GM12878 (cell line): ENCODE measurements around the gene SPRY4. TPM values are rescaled to one million over a fixed set of nuclear protein-coding genes. Genes with fewer than 3 reads are reported as not detected.

Experiments used
- ATAC-seq: fragments of 200-7000 bp; cut with Tn5 transposase; 3 replicates; pipeline ENCODE4 v1.9.1; 2020; ENCODE audit warnings: mild to moderate bottlenecking, moderate library complexity
- BruUV-seq: library from RNA; stranded (reverse); fragments of 400-500 nt; replicated peaks from 2 replicates; lab custom pipeline; 2021; lab: Mats Ljungman, UMichigan
- CTCF ChIA-PET: fragments of 300-600 bp; sonication (Branson Sonifier 250); formaldehyde crosslinking; extraction: SDS; loops from one replicate; lab custom pipeline; 2021; ENCODE audit warnings: inconsistent platforms; lab: Yijun Ruan, JAX
- POLR2A ChIA-PET: fragments of 350-600 bp; formaldehyde crosslinking; extraction: SDS; loops from one replicate; lab custom pipeline; 2021; ENCODE audit warnings: inconsistent platforms; lab: Charles Lee
- RAD21 ChIA-PET: fragments of 300-600 bp; sonication (Branson Sonifier 250); formaldehyde crosslinking; loops from one replicate; lab custom pipeline; 2023; ENCODE audit warnings: antibody characterized with exemption; ENCODE audit not compliant: unreplicated experiment; lab: Charles Lee
- SMC1A ChIA-PET: fragments of 300-600 bp; sonication (Branson Sonifier 250); formaldehyde crosslinking; loops from one replicate; lab custom pipeline; 2023; ENCODE audit not compliant: unreplicated experiment, uncharacterized antibody; lab: Charles Lee
- DNase-seq: peaks from one replicate; pipeline ENCODE4 v3.0.0-alpha.2; 2011; ENCODE audit warnings: low read depth, low spot score
- FAIRE-seq: peaks from 3 replicates; lab custom pipeline; 2011; peaks lifted over from hg19 to GRCh38; lab: Jason Lieb, UNC
- H2AFZ ChIP-seq: 2 replicates; pipeline ENCODE4 v1.6.0; 2011; ENCODE audit warnings: low read depth, low read length, control low read depth; ENCODE audit not compliant: control insufficient read depth
- H3K27ac ChIP-seq: 2 replicates; pipeline ENCODE4 v1.5.1; 2011; ENCODE audit warnings: control low read depth; ENCODE audit not compliant: control insufficient read depth, insufficient read depth
- H3K27me3 ChIP-seq, 2 experiments: replicated peaks in 1 of 2; 2 replicates each; pipeline versions ENCODE4 v1.6.0 to v1.6.1; 2011; ENCODE audit warnings: low read length in 1 of 2; ENCODE audit not compliant: control insufficient read depth in 2 of 2, insufficient read depth in 2 of 2
- H3K36me3 ChIP-seq, 2 experiments: 2 replicates each; pipeline ENCODE4 v1.5.1; 2011; ENCODE audit warnings: low read length in 1 of 2; ENCODE audit not compliant: control insufficient read depth in 2 of 2, insufficient read depth in 2 of 2
- H3K4me1 ChIP-seq: 2 replicates; pipeline ENCODE4 v1.6.1; 2011; ENCODE audit warnings: mild to moderate bottlenecking, low read length, moderate library complexity, mixed read lengths; ENCODE audit not compliant: control insufficient read depth, insufficient read depth
- H3K4me2 ChIP-seq: 2 replicates; pipeline ENCODE4 v1.6.0; 2011; ENCODE audit warnings: control low read depth; ENCODE audit not compliant: control insufficient read depth, insufficient read depth
- H3K4me3 ChIP-seq: fragments of 200-600 bp; sonication (generic); 2 replicates; pipeline ENCODE4 v1.5.1; 2016
- H3K79me2 ChIP-seq: 2 replicates; pipeline ENCODE4 v1.6.0; 2011; ENCODE audit warnings: low read length; ENCODE audit not compliant: control insufficient read depth, insufficient read depth
- H3K9ac ChIP-seq: 2 replicates; pipeline ENCODE4 v1.8.0; 2011; ENCODE audit warnings: low read length, control low read depth, mixed read lengths; ENCODE audit not compliant: control insufficient read depth, insufficient read depth
- H3K9me3 ChIP-seq: replicated peaks from 3 replicates; pipeline ENCODE4 v1.5.1; 2011; ENCODE audit warnings: mild to moderate bottlenecking, low read length; ENCODE audit not compliant: control insufficient read depth, insufficient read depth
- H4K20me1 ChIP-seq: 2 replicates; pipeline ENCODE4 v1.6.0; 2011; ENCODE audit not compliant: control insufficient read depth, insufficient read depth
- MEF2A ChIP-seq: IDR thresholded peaks from 2 replicates; pipeline ENCODE4 v1.6.1; 2011; ENCODE audit warnings: low read depth, mild to moderate bottlenecking, low read length, moderate library complexity; ENCODE audit not compliant: insufficient read depth
- TCF7 ChIP-seq: IDR thresholded peaks from 2 replicates; pipeline ENCODE4 v1.6.1; 2014; ENCODE audit warnings: antibody characterized with exemption, borderline replicate concordance
- ZBED1 ChIP-seq: IDR thresholded peaks from 2 replicates; pipeline ENCODE4 v1.6.1; 2016; ENCODE audit warnings: borderline replicate concordance
- WGBS: methylation state at CpG from one replicate; pipeline ENCODE4 v1.1.6; 2016; ENCODE audit warnings: low lambda C conversion rate; ENCODE audit not compliant: insufficient replicate concordance, insufficient coverage; ENCODE audit errors: missing lambda C conversion rate; 5-methylcytosine and 5-hydroxymethylcytosine counted together
- in situ Hi-C: fragments of 300-500 bp; cut with MboI; formaldehyde crosslinking; loops from 9 replicates; pipeline ENCODE4 v1.14.3; 2018; ENCODE audit warnings: mixed read lengths
- intact Hi-C: fragments of 100-400 bp; cut with micrococcal nuclease; formaldehyde crosslinking; loops from one replicate; pipeline ENCODE4 v1.14.2; 2022; ENCODE audit not compliant: unreplicated experiment
- polyA plus RNA-seq, 11 experiments: library from polyadenylated mRNA; depleted of rRNA in 4 of 11; unstranded in 6 of 11; stranded (reverse) in 5 of 11; fragments of >200 nt; fragmentation: Nextera tagmentation in 4 of 11; fragmentation: Illumina TruSeq in 1 of 11; extraction: Ambion mirVana in 4 of 11; extraction: Trizol in 1 of 11; gene quantifications; 1 replicate in 1 of 11; 2 replicates in 10 of 11; pipeline versions ENCODE4 v1.2.1 to v1.2.3, GENCODE V29; 2011 to 2016; ENCODE audit warnings: inconsistent platforms in 2 of 11, missing spikeins in 2 of 11, low read depth in 1 of 11
- total RNA-seq, 4 experiments: library from RNA; depleted of rRNA in 3 of 4; stranded (reverse); fragments of >200 nt in 3 of 4; fragmentation: Illumina TruSeq in 1 of 4; extraction: Trizol in 1 of 4; gene quantifications; 2 replicates each; pipeline versions ENCODE4 v1.2.1 to v1.2.3, GENCODE V29; 2013 to 2021
- TF ChIP-seq, protein P1 (sequence below): fragments of 450-650 bp; IDR thresholded peaks from 2 replicates; pipeline ENCODE4 v1.6.1; 2016; ENCODE audit warnings: mild to moderate bottlenecking
- TF ChIP-seq, protein P2 (sequence below): IDR thresholded peaks from 2 replicates; pipeline ENCODE4 v1.6.1; 2012; ENCODE audit warnings: mild to moderate bottlenecking, low read depth, low read length
- TF ChIP-seq, protein P3 (sequence below): fragments of 450-650 bp; IDR thresholded peaks from 2 replicates; pipeline ENCODE4 v1.6.1; 2017; ENCODE audit warnings: low read depth, mild to moderate bottlenecking, moderate library complexity

Gene SPRY4
- total and polyA plus RNA-seq, 10 of the 15 experiments (the other 5 are each of a cell fraction or from before 2014, with no cell fraction given): 0.04 to 1.4 (median 0.18) TPM; not detected in 1

DNA sequence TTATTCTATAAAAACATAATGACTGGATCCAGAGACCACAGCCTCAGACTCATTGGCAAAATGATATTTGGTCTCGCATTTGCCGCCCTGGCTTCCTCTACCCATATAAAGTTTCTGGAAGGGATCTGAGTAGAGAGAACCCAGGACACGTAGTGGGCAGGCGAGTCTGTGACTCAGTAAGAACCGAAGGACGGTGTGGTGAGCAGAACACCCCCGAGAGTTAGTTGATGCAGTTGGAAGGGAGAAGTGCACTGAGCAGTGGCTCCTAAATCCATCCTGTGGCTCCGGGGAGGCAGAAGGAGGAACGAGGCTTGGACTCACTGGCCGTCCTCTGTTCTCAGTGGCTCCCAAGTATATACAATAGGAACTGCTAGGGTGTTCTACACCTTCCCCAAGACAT lies 11.5 kb downstream of the SPRY4 start:
- RAD21 ChIA-PET: no interaction called here
- BruUV-seq: no TSS peak
- CTCF ChIA-PET: no interaction called here
- DNase-seq: no peak
- in situ Hi-C loops (no loop called here), intact Hi-C loops (no loop called here)
- H3K9me3 ChIP-seq: no peaks in the 10 kb centered on the region
- POLR2A ChIA-PET: no interaction called here
- H3K36me3 ChIP-seq: no peaks in the 10 kb centered on the region; a peak in 1 of 4 replicates
- H3K27me3 ChIP-seq: no peaks in the 10 kb centered on the region
- H3K4me2 ChIP-seq: no peak overlapping the region
- TF ChIP-seq, protein P1, sequence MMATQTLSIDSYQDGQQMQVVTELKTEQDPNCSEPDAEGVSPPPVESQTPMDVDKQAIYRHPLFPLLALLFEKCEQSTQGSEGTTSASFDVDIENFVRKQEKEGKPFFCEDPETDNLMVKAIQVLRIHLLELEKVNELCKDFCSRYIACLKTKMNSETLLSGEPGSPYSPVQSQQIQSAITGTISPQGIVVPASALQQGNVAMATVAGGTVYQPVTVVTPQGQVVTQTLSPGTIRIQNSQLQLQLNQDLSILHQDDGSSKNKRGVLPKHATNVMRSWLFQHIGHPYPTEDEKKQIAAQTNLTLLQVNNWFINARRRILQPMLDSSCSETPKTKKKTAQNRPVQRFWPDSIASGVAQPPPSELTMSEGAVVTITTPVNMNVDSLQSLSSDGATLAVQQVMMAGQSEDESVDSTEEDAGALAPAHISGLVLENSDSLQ: no peak
- TF ChIP-seq TCF7 (no peak), ZBED1 (no peak), MEF2A (no peak)
- TF ChIP-seq, protein P2, sequence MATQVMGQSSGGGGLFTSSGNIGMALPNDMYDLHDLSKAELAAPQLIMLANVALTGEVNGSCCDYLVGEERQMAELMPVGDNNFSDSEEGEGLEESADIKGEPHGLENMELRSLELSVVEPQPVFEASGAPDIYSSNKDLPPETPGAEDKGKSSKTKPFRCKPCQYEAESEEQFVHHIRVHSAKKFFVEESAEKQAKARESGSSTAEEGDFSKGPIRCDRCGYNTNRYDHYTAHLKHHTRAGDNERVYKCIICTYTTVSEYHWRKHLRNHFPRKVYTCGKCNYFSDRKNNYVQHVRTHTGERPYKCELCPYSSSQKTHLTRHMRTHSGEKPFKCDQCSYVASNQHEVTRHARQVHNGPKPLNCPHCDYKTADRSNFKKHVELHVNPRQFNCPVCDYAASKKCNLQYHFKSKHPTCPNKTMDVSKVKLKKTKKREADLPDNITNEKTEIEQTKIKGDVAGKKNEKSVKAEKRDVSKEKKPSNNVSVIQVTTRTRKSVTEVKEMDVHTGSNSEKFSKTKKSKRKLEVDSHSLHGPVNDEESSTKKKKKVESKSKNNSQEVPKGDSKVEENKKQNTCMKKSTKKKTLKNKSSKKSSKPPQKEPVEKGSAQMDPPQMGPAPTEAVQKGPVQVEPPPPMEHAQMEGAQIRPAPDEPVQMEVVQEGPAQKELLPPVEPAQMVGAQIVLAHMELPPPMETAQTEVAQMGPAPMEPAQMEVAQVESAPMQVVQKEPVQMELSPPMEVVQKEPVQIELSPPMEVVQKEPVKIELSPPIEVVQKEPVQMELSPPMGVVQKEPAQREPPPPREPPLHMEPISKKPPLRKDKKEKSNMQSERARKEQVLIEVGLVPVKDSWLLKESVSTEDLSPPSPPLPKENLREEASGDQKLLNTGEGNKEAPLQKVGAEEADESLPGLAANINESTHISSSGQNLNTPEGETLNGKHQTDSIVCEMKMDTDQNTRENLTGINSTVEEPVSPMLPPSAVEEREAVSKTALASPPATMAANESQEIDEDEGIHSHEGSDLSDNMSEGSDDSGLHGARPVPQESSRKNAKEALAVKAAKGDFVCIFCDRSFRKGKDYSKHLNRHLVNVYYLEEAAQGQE: no peak
- TF ChIP-seq, protein P3, sequence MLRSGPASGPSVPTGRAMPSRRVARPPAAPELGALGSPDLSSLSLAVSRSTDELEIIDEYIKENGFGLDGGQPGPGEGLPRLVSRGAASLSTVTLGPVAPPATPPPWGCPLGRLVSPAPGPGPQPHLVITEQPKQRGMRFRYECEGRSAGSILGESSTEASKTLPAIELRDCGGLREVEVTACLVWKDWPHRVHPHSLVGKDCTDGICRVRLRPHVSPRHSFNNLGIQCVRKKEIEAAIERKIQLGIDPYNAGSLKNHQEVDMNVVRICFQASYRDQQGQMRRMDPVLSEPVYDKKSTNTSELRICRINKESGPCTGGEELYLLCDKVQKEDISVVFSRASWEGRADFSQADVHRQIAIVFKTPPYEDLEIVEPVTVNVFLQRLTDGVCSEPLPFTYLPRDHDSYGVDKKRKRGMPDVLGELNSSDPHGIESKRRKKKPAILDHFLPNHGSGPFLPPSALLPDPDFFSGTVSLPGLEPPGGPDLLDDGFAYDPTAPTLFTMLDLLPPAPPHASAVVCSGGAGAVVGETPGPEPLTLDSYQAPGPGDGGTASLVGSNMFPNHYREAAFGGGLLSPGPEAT: no peak
- H4K20me1 ChIP-seq: no peaks in the 10 kb centered on the region
- H3K27ac ChIP-seq: no peak overlapping the region
- H2AFZ ChIP-seq: no peak overlapping the region
- no peak overlapping the region for H3K9ac ChIP-seq
- FAIRE-seq: no peak
- WGBS: 57% methylated on average over 10 of the region's 10 CpGs
- peaks cover 13% of the 10 kb centered on the region for H3K4me1 ChIP-seq
- H3K79me2 ChIP-seq: no peaks in the 10 kb centered on the region; the same call in 1 of the 2 replicates
- no peak for ATAC-seq
- no peak overlapping the region for H3K4me3 ChIP-seq
- SMC1A ChIA-PET: interaction anchor here (0.9 to 2.1 kb wide), 2 partner anchors 9 to 88 kb away, joined by 3 to 6 read pairs; no protein-coding TSS in a partner anchor
